Measurements from ENCODE around the gene RCAN2. TPM values are rescaled to one million over a fixed set of nuclear protein-coding genes. Genes with fewer than 3 reads are reported as not detected.

The RCAN2 gene
- total RNA-seq, 1 donor from 2014 or later = 5.8 TPM

DNA sequence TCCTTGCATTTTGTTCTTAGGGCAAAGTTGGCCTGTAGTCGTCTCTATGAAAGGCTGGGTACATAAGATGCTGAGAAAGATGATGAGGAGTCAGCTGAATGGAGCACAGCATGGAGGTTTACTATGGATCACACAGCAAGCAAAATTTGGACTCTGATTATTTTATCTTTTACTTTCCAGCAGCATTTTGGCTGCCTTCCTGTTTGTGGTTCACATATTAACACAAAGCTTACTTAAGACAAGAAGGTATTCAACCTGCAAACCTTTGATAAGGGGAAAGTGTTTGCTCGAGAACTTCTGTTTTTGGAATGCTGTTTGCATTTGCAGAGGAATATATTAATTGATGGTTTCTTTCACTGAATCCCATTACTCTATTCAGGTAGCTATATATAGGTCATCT lies 217.3 kb downstream of the RCAN2 start:
- H3F3A ChIP-seq (ENCODE audit: low read depth) = no peaks in the 10 kb centered on the region
- H3K27ac ChIP-seq = no peak overlapping the region
- H3K4me2 ChIP-seq = no peak overlapping the region
- no peaks in the 10 kb centered on the region for H3K9me3 Mint-ChIP-seq
- H2AFZ ChIP-seq (replicated peaks) = no peak overlapping the region
- no peak overlapping the region for H3K27ac Mint-ChIP-seq
- H3K9me3 ChIP-seq (ENCODE audit: low read depth) = no peaks in the 10 kb centered on the region
- no peaks in the 10 kb centered on the region for H3K4me1 Mint-ChIP-seq
- H3K4me3 ChIP-seq = no peak overlapping the region
- H4K20me1 ChIP-seq (ENCODE audit: low read depth) = no peaks in the 10 kb centered on the region
- no peaks in the 10 kb centered on the region for H3K27me3 ChIP-seq
- no peaks in the 10 kb centered on the region for H3K27me3 Mint-ChIP-seq (ENCODE audit: insufficient read depth, low read depth)
- H3K36me3 Mint-ChIP-seq = no peaks in the 10 kb centered on the region
- DNase-seq (ENCODE audit: low spot score) = no peak
- H3K9ac ChIP-seq = no peak overlapping the region
- no peak overlapping the region for H3K4me3 Mint-ChIP-seq
- TF ChIP-seq EZH2phosphoT487 (IDR thresholded peaks at IDR 0.05) (no peak), EZH2 (IDR thresholded peaks at IDR 0.05) (no peak)
- TF ChIP-seq, protein P1, sequence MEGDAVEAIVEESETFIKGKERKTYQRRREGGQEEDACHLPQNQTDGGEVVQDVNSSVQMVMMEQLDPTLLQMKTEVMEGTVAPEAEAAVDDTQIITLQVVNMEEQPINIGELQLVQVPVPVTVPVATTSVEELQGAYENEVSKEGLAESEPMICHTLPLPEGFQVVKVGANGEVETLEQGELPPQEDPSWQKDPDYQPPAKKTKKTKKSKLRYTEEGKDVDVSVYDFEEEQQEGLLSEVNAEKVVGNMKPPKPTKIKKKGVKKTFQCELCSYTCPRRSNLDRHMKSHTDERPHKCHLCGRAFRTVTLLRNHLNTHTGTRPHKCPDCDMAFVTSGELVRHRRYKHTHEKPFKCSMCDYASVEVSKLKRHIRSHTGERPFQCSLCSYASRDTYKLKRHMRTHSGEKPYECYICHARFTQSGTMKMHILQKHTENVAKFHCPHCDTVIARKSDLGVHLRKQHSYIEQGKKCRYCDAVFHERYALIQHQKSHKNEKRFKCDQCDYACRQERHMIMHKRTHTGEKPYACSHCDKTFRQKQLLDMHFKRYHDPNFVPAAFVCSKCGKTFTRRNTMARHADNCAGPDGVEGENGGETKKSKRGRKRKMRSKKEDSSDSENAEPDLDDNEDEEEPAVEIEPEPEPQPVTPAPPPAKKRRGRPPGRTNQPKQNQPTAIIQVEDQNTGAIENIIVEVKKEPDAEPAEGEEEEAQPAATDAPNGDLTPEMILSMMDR (IDR thresholded peaks at IDR 0.05) = no peak
- H3K36me3 ChIP-seq = no peaks in the 10 kb centered on the region
- no peaks in the 10 kb centered on the region for H3K4me1 ChIP-seq
- H3K79me2 ChIP-seq (ENCODE audit: low read depth) = no peaks in the 10 kb centered on the region

DNA sequence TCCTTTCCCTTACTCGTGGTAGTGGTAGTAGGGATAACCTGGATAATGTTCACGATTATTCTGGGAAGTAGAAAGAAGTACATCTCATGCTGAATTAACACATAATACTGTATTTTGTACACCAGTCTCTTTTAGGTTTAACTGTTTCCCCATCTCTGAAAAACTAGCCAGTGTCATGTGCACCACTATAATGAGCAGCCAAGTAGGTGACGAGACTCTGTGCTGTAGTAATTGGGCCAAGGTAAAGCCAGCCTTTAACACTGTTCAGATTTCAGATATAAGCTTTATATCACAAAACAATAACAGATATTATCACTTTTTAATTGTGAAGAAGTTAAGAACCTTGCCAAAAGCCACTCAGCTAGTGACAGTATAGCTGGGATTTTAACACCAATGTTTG lies 219.5 kb downstream of the RCAN2 start:
- no peaks in the 10 kb centered on the region for H3K36me3 Mint-ChIP-seq
- no peak overlapping the region for H3K4me2 ChIP-seq
- no peak overlapping the region for H3K27ac ChIP-seq
- no peak overlapping the region for H3K27ac Mint-ChIP-seq
- H4K20me1 ChIP-seq (ENCODE audit: low read depth) = no peaks in the 10 kb centered on the region
- DNase-seq (ENCODE audit: low spot score) = no peak
- no peak overlapping the region for H3K4me3 Mint-ChIP-seq
- H3K9me3 Mint-ChIP-seq = no peaks in the 10 kb centered on the region
- H3K27me3 ChIP-seq = no peaks in the 10 kb centered on the region
- TF ChIP-seq EZH2 (IDR thresholded peaks at IDR 0.05) = no peak
- TF ChIP-seq EZH2phosphoT487 (IDR thresholded peaks at IDR 0.05) = no peak
- TF ChIP-seq, protein P1 (IDR thresholded peaks at IDR 0.05) = no peak
- no peaks in the 10 kb centered on the region for H3K36me3 ChIP-seq
- H3K4me1 ChIP-seq = no peaks in the 10 kb centered on the region
- H3K27me3 Mint-ChIP-seq (ENCODE audit: insufficient read depth, low read depth) = no peaks in the 10 kb centered on the region
- no peaks in the 10 kb centered on the region for H3K4me1 Mint-ChIP-seq
- no peak overlapping the region for H3K4me3 ChIP-seq
- no peak overlapping the region for H3K9ac ChIP-seq
- no peaks in the 10 kb centered on the region for H3K79me2 ChIP-seq (ENCODE audit: low read depth)
- H3K9me3 ChIP-seq (ENCODE audit: low read depth) = no peaks in the 10 kb centered on the region
- no peaks in the 10 kb centered on the region for H3F3A ChIP-seq (ENCODE audit: low read depth)
- H2AFZ ChIP-seq (replicated peaks) = no peak overlapping the region

DNA sequence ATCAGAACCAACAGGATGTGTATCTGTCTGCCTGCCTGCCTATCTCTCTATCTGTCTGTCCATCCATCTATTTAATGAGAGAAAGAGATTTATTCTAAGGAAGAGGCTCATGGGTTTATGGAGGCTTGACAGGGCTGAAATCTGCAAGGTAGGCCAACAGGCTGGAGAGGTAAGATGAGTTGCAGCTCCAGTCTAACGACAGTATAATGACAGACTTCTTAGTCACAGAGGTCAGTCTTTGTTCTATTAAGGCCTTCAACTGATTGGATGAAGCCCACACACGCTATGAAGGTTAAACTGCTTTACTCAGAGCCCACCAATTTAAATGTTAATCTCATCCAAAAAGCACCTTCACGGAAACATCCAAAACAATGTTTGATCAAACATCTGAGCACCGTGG lies 220.1 kb downstream of the RCAN2 start:
- no peak overlapping the region for H3K27ac Mint-ChIP-seq
- H3K27me3 Mint-ChIP-seq (ENCODE audit: insufficient read depth, low read depth) = no peaks in the 10 kb centered on the region
- no peak overlapping the region for H3K4me3 Mint-ChIP-seq

More for the DNA sequence above, 220.1 kb downstream of the RCAN2 start:
- no peak overlapping the region for H3K4me2 ChIP-seq
- no peaks in the 10 kb centered on the region for H3K79me2 ChIP-seq (ENCODE audit: low read depth)
- H3K4me1 ChIP-seq = no peaks in the 10 kb centered on the region
- no peaks in the 10 kb centered on the region for H3K27me3 ChIP-seq
- no peak overlapping the region for H3K27ac ChIP-seq
- H3K4me3 ChIP-seq = no peak overlapping the region
- H2AFZ ChIP-seq (replicated peaks) = no peak overlapping the region
- H3F3A ChIP-seq (ENCODE audit: low read depth) = no peaks in the 10 kb centered on the region
- H3K9me3 ChIP-seq (ENCODE audit: low read depth) = no peaks in the 10 kb centered on the region
- no peaks in the 10 kb centered on the region for H3K36me3 Mint-ChIP-seq
- H3K9ac ChIP-seq = no peak overlapping the region
- H3K36me3 ChIP-seq = no peaks in the 10 kb centered on the region
- DNase-seq (ENCODE audit: low spot score) = no peak
- H4K20me1 ChIP-seq (ENCODE audit: low read depth) = no peaks in the 10 kb centered on the region
- H3K4me1 Mint-ChIP-seq = no peaks in the 10 kb centered on the region
- no peaks in the 10 kb centered on the region for H3K9me3 Mint-ChIP-seq
- no peak for TF ChIP-seq EZH2phosphoT487 (IDR thresholded peaks at IDR 0.05)
- TF ChIP-seq, protein P1 (IDR thresholded peaks at IDR 0.05) = no peak
- no peak for TF ChIP-seq EZH2 (IDR thresholded peaks at IDR 0.05)
